Lower leg skin (tissue), 3 donors: ENCODE results near the gene KCNIP4.

Experiments used
- CTCF ChIP-seq, 3 donors: fragments of 450-650 bp; IDR thresholded peaks; one replicate each; pipeline ENCODE4 v1.5.1; 2016; ENCODE audit warnings: antibody characterized with exemption in 3 of 3, mild to moderate bottlenecking in 3 of 3, moderate library complexity in 2 of 3
- POLR2A ChIP-seq, 2 donors: fragments of 450-650 bp; IDR thresholded peaks; one replicate each; pipeline ENCODE4 v1.6.1; 2016 to 2017; ENCODE audit warnings: antibody characterized with exemption in 2 of 2, mild to moderate bottlenecking in 1 of 2, moderate library complexity in 1 of 2

GRCh38 chr4:21113496-21114223 lies 834.9 kb downstream of the KCNIP4 start:
- TF ChIP-seq POLR2A (IDR thresholded peaks at IDR 0.05) = no peak
- no peak for TF ChIP-seq CTCF (IDR thresholded peaks at IDR 0.05)
